GM10266 (cell line): ENCODE data around the gene NOL9.
"Not testable (repeated sequence)": the region's sequence is repeated elsewhere in the genome, so short reads cannot be mapped to it uniquely, and the experiment has no call there.

Experiments
- DNase-seq: peaks from one replicate; pipeline ENCODE4 v3.0.0; 2012; ENCODE audit errors: extremely low spot score
- CTCF ChIP-seq: IDR thresholded peaks from 2 replicates; pipeline ENCODE4 v1.5.1; 2012; ENCODE audit warnings: mild to moderate bottlenecking, low read depth; ENCODE audit not compliant: control insufficient read depth, insufficient read depth; ENCODE audit errors: missing control alignments

Gene NOL9

DNA sequence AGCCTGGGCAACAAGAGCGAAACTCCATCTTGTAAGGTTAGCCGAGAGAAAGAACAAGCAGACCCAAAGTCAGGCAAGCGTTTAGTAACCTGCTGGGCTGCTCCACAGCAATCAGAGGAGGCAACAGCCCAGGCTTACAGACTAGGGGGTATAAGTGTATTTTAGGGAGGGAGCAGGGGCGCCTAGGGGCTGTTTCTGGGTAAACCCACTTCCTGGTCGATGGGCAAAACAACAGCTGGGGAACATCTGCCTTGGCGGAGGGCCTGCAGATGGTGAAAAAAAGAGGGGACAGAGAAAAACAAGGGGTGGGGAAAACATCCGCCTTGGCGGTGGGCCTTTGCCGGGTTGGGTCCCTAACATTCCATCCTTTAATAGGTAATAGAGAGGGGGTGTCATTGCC is 6.0 kb upstream of the NOL9 start:
- no peak for DNase-seq
- no peak for TF ChIP-seq CTCF

DNA sequence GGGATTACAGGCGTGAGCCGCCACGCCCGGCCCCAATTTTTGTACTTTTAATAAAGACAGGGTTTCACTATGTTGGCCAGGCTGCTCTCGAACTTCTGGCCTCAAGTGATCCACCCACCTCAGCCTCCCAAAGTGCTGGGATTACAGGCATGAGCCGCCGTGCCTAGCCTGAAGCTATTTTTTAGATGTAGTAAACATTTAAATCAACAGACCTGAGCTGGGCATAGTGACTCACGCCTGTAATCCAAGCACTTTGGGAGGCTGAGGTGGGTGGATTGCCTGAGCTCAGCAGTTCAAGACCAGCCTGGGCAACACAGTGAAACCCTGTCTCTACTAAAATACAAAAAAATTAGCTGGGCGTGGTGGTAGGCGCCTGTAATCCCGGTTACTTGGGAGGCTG is 4.8 kb upstream of the NOL9 start:
- not testable (repeated sequence) for DNase-seq

GRCh38 chr1:6557597-6557996 is 3.3 kb upstream of the NOL9 start:
- DNase-seq = no peak
- TF ChIP-seq CTCF = no peak

DNA sequence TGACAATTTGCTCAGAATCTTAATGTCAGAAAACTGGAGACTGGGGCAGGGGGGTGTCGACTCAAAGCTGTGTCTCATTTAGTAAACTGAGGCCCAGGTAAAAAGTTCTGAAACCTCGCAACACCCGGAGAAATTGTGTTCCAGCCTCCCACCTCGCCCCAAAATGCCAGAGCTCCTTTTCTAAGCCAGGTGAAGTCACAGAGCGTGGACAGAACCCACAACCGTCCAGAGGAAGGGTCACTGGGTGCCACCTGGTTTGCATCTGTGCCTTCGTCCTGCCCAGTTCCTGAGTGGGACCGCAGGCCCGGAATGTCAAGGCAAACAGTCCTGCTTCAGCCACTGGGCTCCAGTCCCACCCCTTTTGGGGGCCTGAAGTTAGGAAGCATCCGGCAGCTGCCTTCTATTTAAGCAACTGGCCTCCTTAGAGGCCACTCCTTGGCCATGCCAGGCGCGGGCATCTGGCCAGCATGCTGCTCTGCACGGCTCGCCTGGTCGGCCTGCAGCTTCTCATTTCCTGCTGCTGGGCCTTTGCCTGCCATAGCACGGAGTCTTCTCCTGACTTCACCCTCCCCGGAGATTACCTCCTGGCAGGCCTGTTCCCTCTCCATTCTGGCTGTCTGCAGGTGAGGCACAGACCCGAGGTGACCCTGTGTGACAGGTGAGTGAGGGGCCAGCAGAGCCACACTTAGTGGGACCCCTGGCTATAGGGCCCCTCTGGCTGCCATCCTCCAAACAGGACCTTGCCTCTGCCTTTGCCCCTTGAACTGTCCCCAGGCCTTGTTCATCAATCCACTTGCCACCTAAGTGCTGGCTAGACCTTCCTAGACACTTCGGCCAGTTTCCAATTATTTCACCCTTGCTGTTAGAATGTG is 830 bp upstream of the NOL9 start, which contains the start of gene TAS1R1:
Gene TAS1R1 (plus strand): TSS at position 401 of the 872 bp plus-strand sequence. CDS start 67 bp downstream, at position 468.
- no peak for DNase-seq
- no peak for TF ChIP-seq CTCF

GRCh38 chr1:6547301-6547700 is 7.0 kb downstream of the NOL9 start:
- no peak for TF ChIP-seq CTCF
- DNase-seq = no peak

DNA sequence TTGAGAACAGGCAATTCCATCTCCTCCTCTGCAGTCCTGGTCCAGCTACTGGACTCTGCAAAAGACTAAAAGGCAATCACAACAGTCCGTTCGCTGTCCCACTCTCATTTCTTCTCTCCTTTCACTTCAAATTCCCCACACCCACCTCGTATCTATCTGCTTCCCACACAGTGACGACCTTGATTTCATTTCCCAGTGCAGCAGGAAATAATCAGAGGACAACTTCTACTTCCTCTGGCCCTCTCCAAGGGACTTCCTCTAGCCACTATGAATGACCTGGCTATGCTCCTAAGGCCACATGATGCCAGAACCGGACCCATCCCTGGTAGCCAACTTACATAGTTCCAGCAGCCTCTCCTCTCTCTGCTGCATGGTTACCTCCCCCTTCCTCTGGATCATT is 8.0 kb downstream of the NOL9 start:
- TF ChIP-seq CTCF = no peak
- no peak for DNase-seq

DNA sequence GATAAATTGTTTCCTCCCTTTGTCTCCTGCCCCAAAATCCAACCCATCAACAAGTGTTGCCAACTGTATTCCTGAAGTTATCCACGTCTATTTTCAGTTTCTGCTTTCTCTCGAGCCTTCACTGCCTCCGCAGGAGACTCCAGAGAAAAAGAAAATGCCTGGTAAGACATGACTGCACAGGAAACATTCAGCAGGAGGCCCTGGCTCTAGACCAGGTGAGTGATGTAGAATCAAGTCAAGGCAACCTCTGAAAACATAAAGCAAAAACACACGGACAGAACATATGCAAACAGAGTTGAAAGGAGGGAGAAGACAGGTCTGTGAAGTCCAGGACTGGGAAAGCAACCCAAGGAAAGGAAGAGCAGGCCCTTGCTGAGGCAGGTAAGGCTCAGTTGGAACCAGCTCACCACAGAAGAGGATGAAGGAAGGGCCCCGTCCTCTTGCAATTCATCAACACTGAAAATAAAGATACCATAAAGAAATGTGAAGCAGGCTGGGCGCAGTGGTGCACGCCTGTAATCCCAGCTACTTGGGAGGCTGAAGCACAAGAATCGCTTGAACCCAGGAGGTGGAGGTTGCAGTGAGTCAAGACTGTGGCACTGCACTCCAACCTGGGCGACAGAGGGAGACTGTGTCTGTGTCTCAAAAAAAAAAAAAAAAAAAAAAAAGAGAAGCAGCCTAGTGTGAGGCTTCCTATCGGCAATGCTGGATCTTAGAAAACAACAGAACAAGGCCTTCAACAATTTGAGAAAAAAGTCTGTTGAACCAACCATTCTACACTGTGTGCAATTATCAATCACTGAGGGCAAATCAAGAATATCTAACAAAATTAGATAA is 8.8 kb downstream of the NOL9 start:
- TF ChIP-seq CTCF = no peak

More for the DNA sequence above, 8.8 kb downstream of the NOL9 start:
- DNase-seq = no peak
